ENCODE measurements around the gene MYO3A.

DNA sequence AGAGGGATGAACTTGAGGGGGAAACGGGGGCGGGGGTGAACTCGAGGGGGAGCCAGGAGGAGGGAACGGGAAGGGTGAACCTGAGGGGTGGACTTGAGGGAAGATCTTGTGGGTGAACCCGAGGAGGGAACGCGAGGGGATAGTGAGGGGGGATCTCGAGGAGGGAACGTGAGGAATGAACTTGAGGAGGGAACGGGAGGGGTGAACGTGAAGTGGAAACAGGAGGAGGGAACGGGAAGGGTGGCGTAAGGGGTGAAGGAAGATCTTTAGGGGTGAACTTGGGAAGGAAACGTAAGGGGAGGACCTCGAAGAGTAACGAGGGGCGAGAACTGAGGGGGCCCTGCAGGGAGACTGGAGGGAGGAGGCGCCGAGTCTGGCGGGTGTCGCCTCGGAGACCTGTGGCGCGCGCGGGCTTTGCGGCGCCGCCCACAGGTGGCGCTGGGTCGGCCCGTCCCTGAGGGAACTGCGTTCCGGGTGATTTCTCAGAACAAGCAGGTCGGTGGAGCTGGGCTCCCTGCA lies 651 bp downstream of the MYO3A start:
- TF ChIP-seq POLR2A (IDR thresholded peaks at IDR 0.05; ENCODE audit: low read depth, low read length): no peak
- TF ChIP-seq, protein P1, sequence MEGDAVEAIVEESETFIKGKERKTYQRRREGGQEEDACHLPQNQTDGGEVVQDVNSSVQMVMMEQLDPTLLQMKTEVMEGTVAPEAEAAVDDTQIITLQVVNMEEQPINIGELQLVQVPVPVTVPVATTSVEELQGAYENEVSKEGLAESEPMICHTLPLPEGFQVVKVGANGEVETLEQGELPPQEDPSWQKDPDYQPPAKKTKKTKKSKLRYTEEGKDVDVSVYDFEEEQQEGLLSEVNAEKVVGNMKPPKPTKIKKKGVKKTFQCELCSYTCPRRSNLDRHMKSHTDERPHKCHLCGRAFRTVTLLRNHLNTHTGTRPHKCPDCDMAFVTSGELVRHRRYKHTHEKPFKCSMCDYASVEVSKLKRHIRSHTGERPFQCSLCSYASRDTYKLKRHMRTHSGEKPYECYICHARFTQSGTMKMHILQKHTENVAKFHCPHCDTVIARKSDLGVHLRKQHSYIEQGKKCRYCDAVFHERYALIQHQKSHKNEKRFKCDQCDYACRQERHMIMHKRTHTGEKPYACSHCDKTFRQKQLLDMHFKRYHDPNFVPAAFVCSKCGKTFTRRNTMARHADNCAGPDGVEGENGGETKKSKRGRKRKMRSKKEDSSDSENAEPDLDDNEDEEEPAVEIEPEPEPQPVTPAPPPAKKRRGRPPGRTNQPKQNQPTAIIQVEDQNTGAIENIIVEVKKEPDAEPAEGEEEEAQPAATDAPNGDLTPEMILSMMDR (conservative IDR thresholded peaks at IDR 0.05; ENCODE audit: low read depth, low read length): no peak
- TF ChIP-seq SMC3 (IDR thresholded peaks at IDR 0.05; ENCODE audit: low read depth, low read length): no peak
- TF ChIP-seq MAFK (IDR thresholded peaks at IDR 0.05; ENCODE audit: low read depth, low read length): no peak
- TF ChIP-seq RFX5 (IDR thresholded peaks at IDR 0.05; ENCODE audit: low read depth, low read length): no peak
- no peak for TF ChIP-seq RCOR1 (IDR thresholded peaks at IDR 0.05; ENCODE audit: insufficient replicate concordance, low read length)
- TF ChIP-seq, protein P2, sequence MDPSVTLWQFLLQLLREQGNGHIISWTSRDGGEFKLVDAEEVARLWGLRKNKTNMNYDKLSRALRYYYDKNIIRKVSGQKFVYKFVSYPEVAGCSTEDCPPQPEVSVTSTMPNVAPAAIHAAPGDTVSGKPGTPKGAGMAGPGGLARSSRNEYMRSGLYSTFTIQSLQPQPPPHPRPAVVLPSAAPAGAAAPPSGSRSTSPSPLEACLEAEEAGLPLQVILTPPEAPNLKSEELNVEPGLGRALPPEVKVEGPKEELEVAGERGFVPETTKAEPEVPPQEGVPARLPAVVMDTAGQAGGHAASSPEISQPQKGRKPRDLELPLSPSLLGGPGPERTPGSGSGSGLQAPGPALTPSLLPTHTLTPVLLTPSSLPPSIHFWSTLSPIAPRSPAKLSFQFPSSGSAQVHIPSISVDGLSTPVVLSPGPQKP (IDR thresholded peaks at IDR 0.05; ENCODE audit: borderline replicate concordance, low read depth, low read length): no peak
- TF ChIP-seq CHD1 (IDR thresholded peaks at IDR 0.05; ENCODE audit: low read depth, low read length): no peak
- TF ChIP-seq MAZ (IDR thresholded peaks at IDR 0.05; ENCODE audit: borderline replicate concordance, low read depth, low read length): no peak
- no peak for TF ChIP-seq BHLHE40 (IDR thresholded peaks at IDR 0.05; ENCODE audit: low read depth, low read length)
- TF ChIP-seq CEBPB (IDR thresholded peaks at IDR 0.05; ENCODE audit: low read depth, low read length): no peak
- TF ChIP-seq, protein P3, sequence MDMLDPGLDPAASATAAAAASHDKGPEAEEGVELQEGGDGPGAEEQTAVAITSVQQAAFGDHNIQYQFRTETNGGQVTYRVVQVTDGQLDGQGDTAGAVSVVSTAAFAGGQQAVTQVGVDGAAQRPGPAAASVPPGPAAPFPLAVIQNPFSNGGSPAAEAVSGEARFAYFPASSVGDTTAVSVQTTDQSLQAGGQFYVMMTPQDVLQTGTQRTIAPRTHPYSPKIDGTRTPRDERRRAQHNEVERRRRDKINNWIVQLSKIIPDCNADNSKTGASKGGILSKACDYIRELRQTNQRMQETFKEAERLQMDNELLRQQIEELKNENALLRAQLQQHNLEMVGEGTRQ (IDR thresholded peaks at IDR 0.05; ENCODE audit: low read depth, low read length): no peak
- TF ChIP-seq RAD21 (IDR thresholded peaks at IDR 0.05; ENCODE audit: low read length): no peak
- TF ChIP-seq MXI1 (IDR thresholded peaks at IDR 0.05; ENCODE audit: borderline replicate concordance, low read depth, low read length): no peak
